Parathyroid adenoma (tissue), 2 donors: ENCODE data around the gene CDC25B.
"Not testable (repeated sequence)": the region's sequence is repeated elsewhere in the genome, so short reads cannot be mapped to it uniquely, and the experiment has no call there.

Experiments used
- H2AFZ ChIP-seq: fragments of 300-600 bp; sonication (generic); one replicate; pipeline ENCODE4 v1.7.0; 2017; ENCODE audit warnings: antibody characterized with exemption, mild to moderate bottlenecking
- H3K27ac ChIP-seq: fragments of 300-600 bp; sonication (generic); one replicate; pipeline ENCODE4 v1.7.0; 2017
- H3K27me3 ChIP-seq: fragments of 300-600 bp; sonication (generic); one replicate; pipeline ENCODE4 v1.7.0; 2017; ENCODE audit warnings: low read length; ENCODE audit not compliant: control insufficient read depth, insufficient read depth
- H3K36me3 ChIP-seq: fragments of 300-600 bp; sonication (generic); one replicate; pipeline ENCODE4 v1.7.0; 2017; ENCODE audit warnings: low read length; ENCODE audit not compliant: control insufficient read depth, insufficient read depth
- H3K4me1 ChIP-seq: fragments of 300-600 bp; sonication (generic); one replicate; pipeline ENCODE4 v1.7.0; 2017; ENCODE audit warnings: control low read depth
- H3K4me2 ChIP-seq: fragments of 300-600 bp; sonication (generic); one replicate; pipeline ENCODE4 v1.7.0; 2017; ENCODE audit warnings: low read length
- H3K4me3 ChIP-seq: fragments of 300-600 bp; sonication (generic); one replicate; pipeline ENCODE4 v1.7.0; 2017; ENCODE audit warnings: low read depth, low read length
- H3K79me2 ChIP-seq: fragments of 300-600 bp; sonication (generic); one replicate; pipeline ENCODE4 v1.7.0; 2017; ENCODE audit warnings: control low read depth
- H3K9ac ChIP-seq: fragments of 300-600 bp; sonication (generic); one replicate; pipeline ENCODE4 v1.7.0; 2017; ENCODE audit warnings: mild to moderate bottlenecking
- H3K9me3 ChIP-seq: fragments of 300-600 bp; sonication (generic); one replicate; pipeline ENCODE4 v1.7.0; 2017; ENCODE audit warnings: low read length; ENCODE audit not compliant: control insufficient read depth
- CTCF ChIP-seq: fragments of 300-600 bp; sonication (generic); IDR thresholded peaks from one replicate; pipeline ENCODE4 v1.7.0; 2017; ENCODE audit warnings: antibody characterized with exemption, mild to moderate bottlenecking
- donor health status: primary hyperparathyroidism.

The CDC25B gene

GRCh38 chr20:3828798-3829197 is 32.7 kb downstream of the CDC25B start:
- no peak for TF ChIP-seq CTCF

GRCh38 chr20:3829891-3830290 is 33.8 kb downstream of the CDC25B start:
- not testable (repeated sequence) for H2AFZ ChIP-seq, H3K4me2 ChIP-seq, H3K79me2 ChIP-seq, H3K27ac ChIP-seq, H3K4me3 ChIP-seq, H3K27me3 ChIP-seq, H3K36me3 ChIP-seq, H3K4me1 ChIP-seq, H3K9me3 ChIP-seq, H3K9ac ChIP-seq

More at GRCh38 chr20:3828798-3829197, 32.7 kb downstream of the CDC25B start:
- Histone ChIP-seq H3K36me3 (no peaks in the 10 kb centered on the region), H3K4me3 (no peak overlapping the region), H3K79me2 (no peaks in the 10 kb centered on the region), H3K9me3 (no peaks in the 10 kb centered on the region), H3K9ac (no peak overlapping the region), H2AFZ (no peak overlapping the region), H3K4me2 (no peak overlapping the region), H3K27me3 (no peaks in the 10 kb centered on the region), H3K27ac (no peak overlapping the region), H3K4me1 (no peaks in the 10 kb centered on the region)

GRCh38 chr20:3836132-3836531 is 40.0 kb downstream of the CDC25B start:
- Histone ChIP-seq H3K4me2 (no peak overlapping the region), H2AFZ (no peak overlapping the region), H3K79me2 (peaks cover 12% of the 10 kb centered on the region), H3K27me3 (no peaks in the 10 kb centered on the region), H3K27ac (no peak overlapping the region), H3K9ac (no peak overlapping the region), H3K4me3 (no peak overlapping the region), H3K36me3 (no peaks in the 10 kb centered on the region), H3K9me3 (no peaks in the 10 kb centered on the region), H3K4me1 (no peaks in the 10 kb centered on the region)
- no peak for TF ChIP-seq CTCF

- no peaks in the 10 kb centered on the region for H3K27me3 ChIP-seq
- no peak overlapping the region for H3K27ac ChIP-seq
- no peak overlapping the region for H2AFZ ChIP-seq
- H3K4me2 ChIP-seq: no peak overlapping the region
- H3K79me2 ChIP-seq: peaks cover 9% of the 10 kb centered on the region
- H3K9me3 ChIP-seq: no peaks in the 10 kb centered on the region
- no peaks in the 10 kb centered on the region for H3K4me1 ChIP-seq
- no peak overlapping the region for H3K9ac ChIP-seq
- H3K36me3 ChIP-seq: no peaks in the 10 kb centered on the region
- no peak overlapping the region for H3K4me3 ChIP-seq
- TF ChIP-seq CTCF: no peak
These were observed 43.2 kb downstream of the CDC25B start for GRCh38 chr20:3839328-3839727.

GRCh38 chr20:3840201-3840600 is 44.1 kb downstream of the CDC25B start:
- not testable (repeated sequence) for H3K36me3 ChIP-seq, H3K4me3 ChIP-seq, H3K27ac ChIP-seq, H2AFZ ChIP-seq, H3K9me3 ChIP-seq, H3K4me1 ChIP-seq, H3K9ac ChIP-seq, H3K27me3 ChIP-seq, H3K4me2 ChIP-seq, H3K79me2 ChIP-seq

- Histone ChIP-seq H3K4me3 (no peak overlapping the region), H3K4me1 (no peaks in the 10 kb centered on the region), H3K79me2 (peaks cover 7% of the 10 kb centered on the region), H3K27ac (no peak overlapping the region), H3K9ac (no peak overlapping the region), H3K4me2 (no peak overlapping the region), H2AFZ (no peak overlapping the region), H3K9me3 (no peaks in the 10 kb centered on the region), H3K27me3 (no peaks in the 10 kb centered on the region), H3K36me3 (no peaks in the 10 kb centered on the region)
- no peak for TF ChIP-seq CTCF
These were observed 46.3 kb downstream of the CDC25B start for GRCh38 chr20:3842348-3842930.
